ENCODE data around the gene CHRNB1. TPM values are rescaled to one million over a fixed set of nuclear protein-coding genes. Genes with fewer than 3 reads are reported as not detected.

The CHRNB1 gene
- polyA plus RNA-seq, 1 donor (not counting 4 experiments of a cell fraction or from before 2014, with no cell fraction given), result 22.0 TPM

- Histone ChIP-seq H3K4me3 (ENCODE audit: control insufficient read depth in 2 of 3, extremely low read depth in 1 of 3, insufficient read depth in 2 of 3, low read depth in 1 of 3, low read length in 3 of 3) (no peak overlapping the region), H3K79me2 (ENCODE audit: control insufficient read depth, insufficient read depth, low read length) (peaks cover 5% of the 10 kb centered on the region), H3K4me2 (ENCODE audit: control insufficient read depth, extremely low read depth, insufficient read depth, low read depth, low read length) (no peak overlapping the region), H3K9ac (ENCODE audit: control insufficient read depth, extremely low read depth, insufficient read depth, low read length) (no peak overlapping the region), H3K36me3 (ENCODE audit: control insufficient read depth in 2 of 2, extremely low read depth in 1 of 2, insufficient read depth in 2 of 2, low read length in 2 of 2) (peaks cover 0 to 4% of the 10 kb centered on the region in 2 experiments), H3K27ac (ENCODE audit: control insufficient read depth, insufficient read depth, low read length) (no peak overlapping the region), H3K4me1 (ENCODE audit: control insufficient read depth, extremely low read depth, insufficient read depth, low read length) (peaks cover 15% of the 10 kb centered on the region), H3K9me1 (ENCODE audit: control insufficient read depth, extremely low read depth, insufficient read depth, low read length) (no peaks in the 10 kb centered on the region), H3K27me3 (ENCODE audit: control insufficient read depth, extremely low read depth, insufficient read depth, low read length) (no peaks in the 10 kb centered on the region), H3K9me3 (ENCODE audit: control insufficient read depth, low read depth, low read length) (no peaks in the 10 kb centered on the region), H2AFZ (ENCODE audit: control insufficient read depth, low read length) (no peak overlapping the region), H4K20me1 (ENCODE audit: control insufficient read depth, extremely low read depth, insufficient read depth, low read length) (no peaks in the 10 kb centered on the region)
- no peak for FAIRE-seq
- dilution Hi-C loops (cut with MboI; ENCODE audit: extremely low pct_ligation_motif_present, low sequenced_read_pairs), result no loop called here
- TF ChIP-seq, protein P1, sequence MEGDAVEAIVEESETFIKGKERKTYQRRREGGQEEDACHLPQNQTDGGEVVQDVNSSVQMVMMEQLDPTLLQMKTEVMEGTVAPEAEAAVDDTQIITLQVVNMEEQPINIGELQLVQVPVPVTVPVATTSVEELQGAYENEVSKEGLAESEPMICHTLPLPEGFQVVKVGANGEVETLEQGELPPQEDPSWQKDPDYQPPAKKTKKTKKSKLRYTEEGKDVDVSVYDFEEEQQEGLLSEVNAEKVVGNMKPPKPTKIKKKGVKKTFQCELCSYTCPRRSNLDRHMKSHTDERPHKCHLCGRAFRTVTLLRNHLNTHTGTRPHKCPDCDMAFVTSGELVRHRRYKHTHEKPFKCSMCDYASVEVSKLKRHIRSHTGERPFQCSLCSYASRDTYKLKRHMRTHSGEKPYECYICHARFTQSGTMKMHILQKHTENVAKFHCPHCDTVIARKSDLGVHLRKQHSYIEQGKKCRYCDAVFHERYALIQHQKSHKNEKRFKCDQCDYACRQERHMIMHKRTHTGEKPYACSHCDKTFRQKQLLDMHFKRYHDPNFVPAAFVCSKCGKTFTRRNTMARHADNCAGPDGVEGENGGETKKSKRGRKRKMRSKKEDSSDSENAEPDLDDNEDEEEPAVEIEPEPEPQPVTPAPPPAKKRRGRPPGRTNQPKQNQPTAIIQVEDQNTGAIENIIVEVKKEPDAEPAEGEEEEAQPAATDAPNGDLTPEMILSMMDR (optimal IDR thresholded peaks at IDR 0.05 in 1 of 3, IDR thresholded peaks at IDR 0.05 in 1 of 3, conservative IDR thresholded peaks at IDR 0.05 in 1 of 3; ENCODE audit: extremely low read depth in 1 of 3, insufficient read depth in 2 of 3, low read length in 3 of 3), result no peak
- TF ChIP-seq EZH2 (IDR thresholded peaks at IDR 0.05; ENCODE audit: low read length), result no peak
- DNase-seq (ENCODE audit: low read depth, low spot score), result no peak
Measured at GRCh38 chr17:7406235-7406825, 38.5 kb upstream of the CHRNB1 start.

- H3K27me3 ChIP-seq (ENCODE audit: control insufficient read depth, extremely low read depth, insufficient read depth, low read length), result no peaks in the 10 kb centered on the region
- H3K9me1 ChIP-seq (ENCODE audit: control insufficient read depth, extremely low read depth, insufficient read depth, low read length), result no peaks in the 10 kb centered on the region
- H3K4me1 ChIP-seq (ENCODE audit: control insufficient read depth, extremely low read depth, insufficient read depth, low read length), result peaks cover 15% of the 10 kb centered on the region
- no peak overlapping the region for H2AFZ ChIP-seq (ENCODE audit: control insufficient read depth, low read length)
- DNase-seq (ENCODE audit: low read depth, low spot score), result no peak
- no peak overlapping the region for H3K4me2 ChIP-seq (ENCODE audit: control insufficient read depth, extremely low read depth, insufficient read depth, low read depth, low read length)
- no peaks in the 10 kb centered on the region for H3K9me3 ChIP-seq (ENCODE audit: control insufficient read depth, low read depth, low read length)
- dilution Hi-C loops (cut with MboI; ENCODE audit: extremely low pct_ligation_motif_present, low sequenced_read_pairs), result no loop called here
- no peak for FAIRE-seq
- H3K27ac ChIP-seq (ENCODE audit: control insufficient read depth, insufficient read depth, low read length), result no peak overlapping the region
- H4K20me1 ChIP-seq (ENCODE audit: control insufficient read depth, extremely low read depth, insufficient read depth, low read length), result no peaks in the 10 kb centered on the region
- H3K36me3 ChIP-seq (ENCODE audit: control insufficient read depth in 2 of 2, extremely low read depth in 1 of 2, insufficient read depth in 2 of 2, low read length in 2 of 2), result peaks cover 0 to 4% of the 10 kb centered on the region in 2 experiments
- TF ChIP-seq EZH2 (IDR thresholded peaks at IDR 0.05; ENCODE audit: low read length), result no peak
- TF ChIP-seq, protein P1 (optimal IDR thresholded peaks at IDR 0.05 in 1 of 3, IDR thresholded peaks at IDR 0.05 in 1 of 3, conservative IDR thresholded peaks at IDR 0.05 in 1 of 3; ENCODE audit: extremely low read depth in 1 of 3, insufficient read depth in 2 of 3, low read length in 3 of 3), result no peak
- no peak overlapping the region for H3K4me3 ChIP-seq (ENCODE audit: control insufficient read depth in 2 of 3, extremely low read depth in 1 of 3, insufficient read depth in 2 of 3, low read depth in 1 of 3, low read length in 3 of 3)
- peaks cover 5% of the 10 kb centered on the region for H3K79me2 ChIP-seq (ENCODE audit: control insufficient read depth, insufficient read depth, low read length)
- no peak overlapping the region for H3K9ac ChIP-seq (ENCODE audit: control insufficient read depth, extremely low read depth, insufficient read depth, low read length)
Measured at GRCh38 chr17:7407082-7407481, 37.8 kb upstream of the CHRNB1 start.
